ENCODE measurements around the gene MT3.
"Not testable (repeated sequence)": the region's sequence is repeated elsewhere in the genome, so short reads cannot be mapped to it uniquely, and the experiment has no call there.

Gene MT3

DNA sequence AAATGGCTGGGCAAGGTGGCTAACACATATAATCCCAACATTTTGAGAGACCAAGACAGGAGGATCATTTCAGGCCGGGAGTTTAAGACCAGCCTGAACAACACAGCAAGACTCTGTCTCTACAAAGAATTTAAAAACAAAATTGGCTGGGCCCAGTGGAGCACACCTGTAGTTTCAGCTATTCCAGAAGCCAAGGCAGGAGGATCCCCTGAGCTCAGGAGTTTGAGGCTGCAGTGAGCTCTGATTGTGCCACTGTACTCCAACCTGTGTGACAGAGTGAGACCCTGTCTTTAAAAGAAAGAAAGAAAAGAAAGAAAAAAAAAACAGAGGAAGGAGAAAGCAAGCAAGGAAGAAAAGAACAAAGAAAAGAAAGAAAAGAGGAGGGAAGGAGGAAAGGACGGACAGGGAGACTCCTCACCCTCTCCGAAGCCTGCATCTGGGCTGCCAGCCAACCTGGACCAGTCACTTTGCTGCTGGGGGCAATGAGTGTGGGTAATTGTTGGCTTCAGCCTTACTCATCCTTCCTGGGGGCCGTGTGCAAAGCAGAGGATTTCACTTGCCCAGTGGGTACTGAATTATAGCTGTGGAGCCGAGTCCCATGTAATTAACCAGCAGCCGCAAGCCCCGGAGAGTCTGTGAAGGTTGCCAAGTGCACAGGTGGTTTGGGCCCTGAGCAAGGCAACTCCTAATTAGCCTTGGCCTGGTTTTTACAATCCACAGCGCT lies 31.1 kb upstream of the MT3 start:
- DNase-seq (ENCODE audit: insufficient read length) (no peak), FAIRE-seq (no peak)
- no peak for TF ChIP-seq TAF1 (IDR thresholded peaks at IDR 0.05; ENCODE audit: borderline replicate concordance, low read depth, low read length)
- no peak for TF ChIP-seq POLR2A (IDR thresholded peaks at IDR 0.05; ENCODE audit: low read depth, low read length)
- no peak for TF ChIP-seq POLR2AphosphoS5 (IDR thresholded peaks at IDR 0.05; ENCODE audit: low read depth, low read length)

DNA sequence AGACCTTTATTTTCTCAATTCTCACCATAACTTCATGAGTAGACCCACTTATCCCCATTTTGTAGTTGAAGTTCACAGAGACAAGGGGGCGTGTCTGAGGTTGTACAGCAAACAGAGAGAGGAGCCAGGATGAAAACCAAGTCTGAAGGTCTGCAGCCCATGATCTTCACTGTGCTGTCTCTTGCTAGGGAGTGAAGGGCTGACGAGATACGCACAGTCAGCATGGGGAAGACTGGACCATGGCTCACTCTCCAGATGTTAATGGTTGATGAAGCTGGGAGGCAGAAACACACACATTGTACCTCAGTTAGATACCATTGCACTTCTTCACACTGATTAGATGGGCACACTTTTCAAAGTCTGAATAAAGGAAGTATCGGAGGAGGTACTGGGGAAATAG lies 30.2 kb upstream of the MT3 start:
- TF ChIP-seq POLR2AphosphoS5 (IDR thresholded peaks at IDR 0.05; ENCODE audit: low read depth, low read length) (no peak), TAF1 (IDR thresholded peaks at IDR 0.05; ENCODE audit: borderline replicate concordance, low read depth, low read length) (no peak), POLR2A (IDR thresholded peaks at IDR 0.05; ENCODE audit: low read depth, low read length) (no peak)
- FAIRE-seq (no peak), DNase-seq (ENCODE audit: insufficient read length) (no peak)

DNA sequence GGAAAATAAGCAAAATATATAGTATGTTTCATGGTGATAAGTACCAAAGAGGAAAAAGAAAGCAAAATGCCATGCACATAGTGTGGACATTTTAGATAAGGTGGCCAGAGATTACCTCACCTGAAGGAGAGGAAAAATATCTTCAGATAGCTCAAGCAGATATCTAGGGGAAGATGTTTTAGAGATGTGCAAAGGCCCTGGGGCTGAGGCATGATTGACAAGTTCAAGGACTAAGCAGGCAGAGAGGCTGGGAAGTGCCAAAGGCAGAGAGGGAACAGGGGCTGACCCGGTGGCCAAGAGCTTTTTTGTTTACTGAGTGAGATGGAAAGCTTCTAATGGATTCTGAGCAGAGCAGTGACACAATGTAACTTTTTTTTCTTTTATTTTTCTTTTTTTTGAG lies 28.9 kb upstream of the MT3 start:
- TF ChIP-seq POLR2AphosphoS5 (IDR thresholded peaks at IDR 0.05; ENCODE audit: low read depth, low read length) (no peak), TAF1 (IDR thresholded peaks at IDR 0.05; ENCODE audit: borderline replicate concordance, low read depth, low read length) (no peak), POLR2A (IDR thresholded peaks at IDR 0.05; ENCODE audit: low read depth, low read length) (no peak)
- DNase-seq (ENCODE audit: insufficient read length) (no peak), FAIRE-seq (no peak)

DNA sequence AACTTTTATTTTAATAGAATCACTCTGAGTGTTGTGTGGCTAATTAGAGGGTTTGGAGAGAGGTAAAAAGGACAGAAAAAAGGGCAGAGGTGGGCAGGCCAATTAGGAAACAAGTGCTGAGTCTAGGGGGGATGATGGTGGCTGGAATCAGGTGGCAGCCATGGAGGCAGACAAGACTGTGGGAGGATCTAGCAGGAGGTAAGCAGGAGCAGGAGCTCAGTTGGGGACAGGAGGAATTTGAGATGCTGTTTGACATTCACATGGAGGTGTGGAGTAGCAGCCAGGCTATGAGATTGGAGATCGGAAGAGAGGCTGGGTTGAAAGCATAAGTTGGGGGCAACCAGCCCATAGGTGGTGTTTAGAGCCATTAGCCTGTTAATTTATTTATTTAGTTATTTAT lies 28.2 kb upstream of the MT3 start:
- TF ChIP-seq TAF1 (IDR thresholded peaks at IDR 0.05; ENCODE audit: borderline replicate concordance, low read depth, low read length) (no peak), POLR2A (IDR thresholded peaks at IDR 0.05; ENCODE audit: low read depth, low read length) (no peak), POLR2AphosphoS5 (IDR thresholded peaks at IDR 0.05; ENCODE audit: low read depth, low read length) (no peak)
- FAIRE-seq, result no peak
- DNase-seq (ENCODE audit: insufficient read length), result no peak

DNA sequence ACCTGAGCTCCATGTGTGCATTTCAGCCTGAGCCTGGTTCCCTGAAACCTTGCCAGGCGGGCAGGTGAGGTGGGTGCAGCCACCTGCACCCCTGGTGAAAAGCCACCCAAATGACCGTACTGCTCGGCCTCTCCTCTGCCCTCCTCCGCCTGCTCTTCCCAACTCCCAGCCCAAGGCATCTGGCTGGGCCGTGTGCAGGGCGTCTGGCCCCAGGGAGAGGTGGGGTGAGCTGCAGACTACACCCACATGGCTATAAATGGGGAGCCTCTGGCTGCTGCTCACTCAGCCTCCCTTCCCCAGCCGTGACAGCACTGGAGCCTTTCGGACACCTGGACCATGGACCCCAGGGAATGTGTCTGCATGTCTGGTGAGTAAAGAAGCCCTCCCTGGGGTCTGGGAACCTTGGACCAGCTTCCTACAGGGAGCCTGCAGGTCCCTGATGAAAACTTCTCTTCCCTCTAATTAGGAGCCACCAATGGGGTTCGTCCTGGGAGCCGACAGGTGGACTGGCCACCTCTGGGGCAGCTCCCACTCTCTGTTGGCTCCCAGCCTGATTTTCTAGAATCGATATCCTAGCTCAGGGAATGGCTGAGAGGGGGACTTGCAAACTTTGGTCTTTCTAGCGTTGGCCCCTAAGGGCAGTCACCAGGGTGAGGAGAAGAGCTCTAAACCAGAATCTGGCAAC lies 24.4 kb upstream of the MT3 start, which contains the start of gene MT4:
MT4 (plus strand) TSS at position 281 of the 685 bp plus-strand sequence; CDS start at position 337, 56 bp downstream.
- no peak for FAIRE-seq
- no peak for DNase-seq (ENCODE audit: insufficient read length)
- TF ChIP-seq POLR2A (IDR thresholded peaks at IDR 0.05; ENCODE audit: low read depth, low read length) (no peak), POLR2AphosphoS5 (IDR thresholded peaks at IDR 0.05; ENCODE audit: low read depth, low read length) (no peak)

DNA sequence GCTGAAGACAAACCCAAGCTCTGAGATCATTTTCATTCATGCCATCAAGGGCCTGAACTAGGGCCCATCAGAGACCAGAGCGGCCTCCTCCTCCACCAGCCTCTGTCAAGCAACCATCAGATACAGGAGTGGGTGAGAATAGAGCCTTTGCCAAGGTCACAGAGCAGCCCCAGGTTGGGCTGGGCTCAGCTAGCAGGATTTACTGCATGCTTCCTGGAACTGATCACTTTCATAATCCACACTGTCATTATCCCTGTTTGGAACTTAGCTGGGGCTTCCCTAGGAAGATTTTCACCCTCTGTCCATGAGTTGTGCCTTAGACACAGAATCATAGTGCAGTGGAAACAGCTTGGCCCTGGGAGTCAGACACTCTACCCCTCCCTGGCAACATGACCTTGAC lies 19.4 kb upstream of the MT3 start:
- TF ChIP-seq TAF1 (IDR thresholded peaks at IDR 0.05; ENCODE audit: borderline replicate concordance, low read depth, low read length) (no peak), POLR2A (IDR thresholded peaks at IDR 0.05; ENCODE audit: low read depth, low read length) (no peak), POLR2AphosphoS5 (IDR thresholded peaks at IDR 0.05; ENCODE audit: low read depth, low read length) (no peak)
- FAIRE-seq, result no peak
- DNase-seq (ENCODE audit: insufficient read length), result no peak

DNA sequence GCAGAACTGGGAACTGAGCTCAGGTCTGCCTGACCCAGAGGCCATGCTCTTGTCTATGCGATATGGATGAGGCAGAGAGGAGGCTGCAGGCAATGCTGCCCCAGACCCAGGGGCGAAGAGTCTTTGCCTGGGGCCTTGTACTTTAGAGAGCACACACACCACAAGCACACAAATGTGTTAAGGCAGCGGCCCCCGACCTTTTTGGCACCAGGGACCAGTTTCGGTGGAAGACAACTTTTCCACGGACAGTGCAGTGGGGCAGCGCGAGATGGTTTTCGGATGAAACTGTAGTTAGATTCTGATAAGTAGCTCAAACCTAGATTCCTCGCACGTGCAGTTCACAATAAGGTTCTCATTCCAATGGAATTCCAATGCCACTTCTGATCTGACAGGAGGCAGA lies 17.8 kb upstream of the MT3 start:
- FAIRE-seq (no peak), DNase-seq (ENCODE audit: insufficient read length) (no peak)
- TF ChIP-seq POLR2A (IDR thresholded peaks at IDR 0.05; ENCODE audit: low read depth, low read length), result no peak
- no peak for TF ChIP-seq TAF1 (IDR thresholded peaks at IDR 0.05; ENCODE audit: borderline replicate concordance, low read depth, low read length)
- TF ChIP-seq POLR2AphosphoS5 (IDR thresholded peaks at IDR 0.05; ENCODE audit: low read depth, low read length), result no peak

DNA sequence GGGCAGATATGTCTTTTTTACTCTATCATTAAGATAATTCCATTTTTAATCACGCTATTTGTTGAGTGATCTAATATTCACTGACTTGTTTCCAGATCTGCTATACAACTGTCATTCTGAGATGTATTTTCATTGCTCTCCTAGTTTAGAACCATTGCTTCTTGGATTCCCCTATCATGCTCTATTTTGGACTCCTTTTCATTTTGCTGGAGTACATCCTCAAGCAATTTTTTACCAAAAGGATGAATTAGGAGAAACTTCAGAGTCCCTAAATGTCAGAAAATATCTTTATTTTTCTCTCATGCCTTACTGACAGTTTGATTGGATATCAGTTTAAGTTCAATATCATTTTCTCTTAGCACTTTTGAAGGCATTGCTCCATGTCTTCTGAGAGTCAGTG lies 14.7 kb upstream of the MT3 start:
- FAIRE-seq (no peak), DNase-seq (ENCODE audit: insufficient read length) (no peak)
- no peak for TF ChIP-seq POLR2AphosphoS5 (IDR thresholded peaks at IDR 0.05; ENCODE audit: low read depth, low read length)
- no peak for TF ChIP-seq TAF1 (IDR thresholded peaks at IDR 0.05; ENCODE audit: borderline replicate concordance, low read depth, low read length)
- TF ChIP-seq POLR2A (IDR thresholded peaks at IDR 0.05; ENCODE audit: low read depth, low read length), result no peak

DNA sequence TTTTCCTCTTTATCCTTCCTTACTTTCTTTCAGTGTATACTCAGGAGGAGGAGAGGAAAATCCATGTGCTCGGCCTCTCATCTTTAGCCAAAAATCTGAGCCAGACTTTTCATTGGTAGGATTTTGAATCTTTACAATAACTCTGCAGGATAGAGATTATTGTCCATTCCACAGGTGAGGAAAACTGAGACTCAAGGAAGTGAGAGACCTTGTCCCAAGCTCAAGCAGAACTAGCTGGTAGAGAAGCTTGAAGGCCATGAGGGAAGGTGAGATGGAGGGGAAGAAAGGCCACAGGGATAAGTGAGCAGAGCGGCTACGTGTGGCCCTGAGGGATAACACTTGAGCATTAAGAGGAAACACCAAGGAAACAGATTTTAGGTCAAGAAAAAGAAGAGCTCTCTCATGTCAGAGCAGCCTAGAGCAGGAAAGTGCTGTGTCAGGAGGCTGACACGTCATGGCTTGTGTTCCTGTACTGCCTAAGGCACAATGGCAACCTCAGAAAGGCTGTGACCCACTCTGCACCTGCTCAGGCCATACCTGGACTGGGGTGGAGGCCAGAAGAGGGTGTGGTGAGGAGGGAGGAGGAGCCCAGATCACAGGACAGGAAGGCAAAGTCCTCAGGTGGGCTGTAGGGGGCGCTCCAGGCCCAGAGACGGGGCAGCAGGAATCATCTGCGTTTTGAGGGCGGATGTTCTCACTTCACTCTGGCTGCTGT lies 12.6 kb upstream of the MT3 start:
- FAIRE-seq (peak; percentile 77), DNase-seq (ENCODE audit: insufficient read length) (peak; percentile 46)

DNA sequence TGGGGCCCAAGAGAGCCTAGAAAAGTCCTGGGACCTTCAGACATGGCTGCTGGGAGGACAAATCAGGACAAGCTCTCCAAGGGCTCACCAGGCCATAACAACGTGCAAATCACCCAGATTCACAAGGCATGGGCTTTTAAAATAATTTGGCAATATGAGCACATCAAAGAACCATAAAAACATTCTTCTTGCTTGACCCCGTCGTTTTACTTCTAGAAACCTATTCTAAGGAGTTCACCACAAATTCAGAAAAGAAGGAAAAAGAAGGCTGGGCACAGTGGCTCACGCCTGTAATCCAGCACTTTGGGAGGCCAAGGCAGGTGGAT lies 12.1 kb upstream of the MT3 start:
- no peak for TF ChIP-seq TAF1 (IDR thresholded peaks at IDR 0.05; ENCODE audit: borderline replicate concordance, low read depth, low read length)
- no peak for TF ChIP-seq POLR2AphosphoS5 (IDR thresholded peaks at IDR 0.05; ENCODE audit: low read depth, low read length)
- TF ChIP-seq POLR2A (IDR thresholded peaks at IDR 0.05; ENCODE audit: low read depth, low read length), result no peak
- DNase-seq (ENCODE audit: insufficient read length) (no peak), FAIRE-seq (no peak)

More for the DNA sequence above, 12.6 kb upstream of the MT3 start:
- TF ChIP-seq POLR2A (IDR thresholded peaks at IDR 0.05; ENCODE audit: low read depth, low read length), result no peak
- TF ChIP-seq TAF1 (IDR thresholded peaks at IDR 0.05; ENCODE audit: borderline replicate concordance, low read depth, low read length), result no peak
- TF ChIP-seq POLR2AphosphoS5 (IDR thresholded peaks at IDR 0.05; ENCODE audit: low read depth, low read length), result no peak

DNA sequence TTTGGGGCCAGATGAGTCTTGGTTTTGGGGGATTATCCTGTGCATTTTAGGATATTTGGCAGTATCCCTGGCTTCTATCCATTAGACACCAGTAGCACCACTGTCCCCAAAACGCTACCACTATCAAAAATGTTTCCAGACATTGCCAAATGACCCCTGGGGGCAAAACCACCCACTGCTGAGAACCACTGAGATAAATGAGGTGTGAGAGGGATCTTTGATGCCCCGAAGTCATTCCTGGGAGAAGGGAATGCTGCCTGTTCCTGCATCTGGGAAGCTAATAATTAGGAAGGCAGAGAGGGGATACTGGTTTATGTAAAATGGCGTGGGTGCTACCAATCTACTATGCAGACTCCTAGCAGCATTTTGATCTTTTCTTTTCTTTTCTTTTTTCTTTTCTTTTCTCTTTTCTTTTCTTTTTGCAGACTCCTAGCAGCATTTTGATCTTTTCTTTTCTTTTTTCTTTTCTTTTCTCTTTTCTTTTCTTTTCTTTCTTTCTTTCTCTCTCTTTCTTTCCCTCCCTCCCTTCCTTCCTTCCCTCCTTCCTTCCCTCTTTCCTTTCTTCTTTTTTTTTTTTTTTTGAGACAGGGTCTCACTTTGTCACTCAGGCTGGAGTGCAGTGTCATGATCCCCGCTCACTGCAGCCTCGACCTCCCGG lies 8.8 kb upstream of the MT3 start:
- no peak for DNase-seq (ENCODE audit: insufficient read length)
- TF ChIP-seq POLR2A (IDR thresholded peaks at IDR 0.05; ENCODE audit: low read depth, low read length), result no peak
- no peak for TF ChIP-seq POLR2AphosphoS5 (IDR thresholded peaks at IDR 0.05; ENCODE audit: low read depth, low read length)
- no peak for TF ChIP-seq TAF1 (IDR thresholded peaks at IDR 0.05; ENCODE audit: borderline replicate concordance, low read depth, low read length)
- no peak for FAIRE-seq

DNA sequence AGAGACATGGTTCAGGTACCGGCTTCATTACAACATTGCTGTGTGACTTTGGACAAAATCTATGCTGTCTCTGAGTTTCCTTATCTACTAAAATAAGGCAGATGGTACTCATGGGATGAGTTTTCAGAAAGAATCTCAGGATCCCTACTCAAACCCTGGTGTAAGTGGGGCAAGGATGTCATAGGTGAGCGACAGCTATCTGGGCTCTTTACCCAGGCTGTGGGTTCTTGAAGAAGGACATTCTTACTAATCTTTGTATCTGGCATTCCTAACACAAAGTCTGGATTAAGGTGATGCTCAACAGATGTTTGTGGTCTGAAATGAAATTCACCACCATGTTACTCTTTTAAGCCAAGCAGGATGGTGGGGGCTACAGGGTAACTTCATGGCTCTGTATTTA lies 6.4 kb upstream of the MT3 start:
- not testable (repeated sequence) for FAIRE-seq; DNase-seq (ENCODE audit: insufficient read length)
